Osteoblast (primary cell): ENCODE results near the gene MISP3. TPM values are rescaled to one million over a fixed set of nuclear protein-coding genes. Genes with fewer than 3 reads are reported as not detected.
"Not testable (repeated sequence)": the region's sequence is repeated elsewhere in the genome, so short reads cannot be mapped to it uniquely, and the experiment has no call there.

Experiments
- DNase-seq: peaks from one replicate; pipeline ENCODE4 v3.0.0; 2011; ENCODE audit warnings: low spot score, mixed read lengths; ENCODE audit not compliant: insufficient read length; ENCODE audit errors: missing footprints
- H2AFZ ChIP-seq: 2 replicates; pipeline ENCODE4 v1.6.0; 2011; ENCODE audit warnings: mild to moderate bottlenecking, low read length
- H3K27ac ChIP-seq: 2 replicates; pipeline ENCODE4 v1.5.1; 2011; ENCODE audit warnings: mild to moderate bottlenecking, low read depth, low read length, moderate library complexity
- H3K27me3 ChIP-seq: 2 replicates; pipeline ENCODE4 v1.6.0; 2012; ENCODE audit warnings: mild to moderate bottlenecking, control low read depth, inconsistent platforms, low read length, moderate library complexity; ENCODE audit not compliant: insufficient read depth
- H3K36me3 ChIP-seq: 2 replicates; pipeline ENCODE4 v1.5.1; 2011; ENCODE audit warnings: mild to moderate bottlenecking, low read length, control low read depth, moderate library complexity; ENCODE audit not compliant: insufficient read depth
- H3K4me1 ChIP-seq: 2 replicates; pipeline ENCODE4 v1.5.1; 2011; ENCODE audit warnings: mild to moderate bottlenecking, low read length, control low read depth, moderate library complexity; ENCODE audit not compliant: insufficient read depth
- H3K4me2 ChIP-seq: 2 replicates; pipeline ENCODE4 v1.6.0; 2011; ENCODE audit warnings: mild to moderate bottlenecking, low read length; ENCODE audit not compliant: insufficient read depth
- H3K4me3 ChIP-seq: fragments of 200-600 bp; sonication (generic); 3 replicates; pipeline ENCODE4 v1.5.1; 2012; ENCODE audit warnings: mild to moderate bottlenecking, low read length, inconsistent platforms; ENCODE audit not compliant: insufficient read depth
- H3K79me2 ChIP-seq: 2 replicates; pipeline ENCODE4 v1.6.0; 2012; ENCODE audit warnings: mild to moderate bottlenecking, low read length, control low read depth, inconsistent platforms; ENCODE audit not compliant: insufficient read depth
- H3K9me3 ChIP-seq: 2 replicates; pipeline ENCODE4 v1.5.1; 2011; ENCODE audit warnings: low read depth, low read length, control low read depth
- H4K20me1 ChIP-seq: 2 replicates; pipeline ENCODE4 v1.6.0; 2012; ENCODE audit warnings: mild to moderate bottlenecking, low read length, control low read depth; ENCODE audit not compliant: insufficient read depth
- total RNA-seq: library from RNA; depleted of rRNA; stranded (reverse); fragments of >200 nt; gene quantifications from 2 replicates; pipeline ENCODE4 v1.2.3, GENCODE V29; 2012
- TF ChIP-seq, protein P1 (sequence below): IDR thresholded peaks from 2 replicates; pipeline ENCODE4 v1.5.1; 2011; ENCODE audit warnings: mild to moderate bottlenecking, low read depth, low read length, moderate library complexity; ENCODE audit errors: extremely low read depth

MISP3 gene
- total RNA-seq, 1 donor = 1.1 TPM

DNA sequence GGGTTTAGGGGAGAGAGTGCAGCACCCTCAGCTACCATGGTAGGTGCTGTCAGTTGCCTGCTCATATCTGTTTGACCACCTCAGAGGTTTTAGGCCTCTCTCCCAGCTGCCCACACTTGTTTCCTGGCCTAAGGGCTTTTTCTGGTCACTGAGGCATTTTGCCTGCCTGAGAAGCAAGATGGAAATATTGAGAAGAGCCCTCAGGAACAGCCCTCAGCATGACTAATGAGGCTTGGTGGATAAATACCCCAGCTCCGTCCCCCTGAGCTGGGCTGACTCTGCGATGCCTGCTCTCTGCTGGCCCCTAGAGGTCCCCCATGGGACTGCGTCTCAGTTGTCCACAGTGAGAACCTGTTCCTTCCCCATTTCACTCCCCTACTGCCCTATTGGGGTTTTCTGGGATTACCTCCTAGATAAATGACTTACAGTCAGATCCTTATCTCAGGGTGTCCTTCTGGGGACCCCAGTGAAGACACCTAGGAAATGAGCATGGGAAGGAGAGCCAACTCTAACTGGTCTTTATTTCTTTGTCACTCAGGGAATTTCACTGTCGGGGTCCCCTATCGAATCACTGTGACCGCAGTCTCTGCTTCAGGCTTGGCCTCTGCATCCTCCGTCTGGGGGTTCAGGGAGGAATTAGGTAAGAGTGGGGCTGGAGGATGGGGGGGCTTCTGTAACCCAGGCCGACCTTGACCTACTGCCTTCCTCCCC, 24.0 kb upstream of the MISP3 start:
- H3K36me3 ChIP-seq = no peaks in the 10 kb centered on the region
- no peaks in the 10 kb centered on the region for H3K9me3 ChIP-seq
- no peak overlapping the region for H3K4me3 ChIP-seq
- TF ChIP-seq, protein P1, sequence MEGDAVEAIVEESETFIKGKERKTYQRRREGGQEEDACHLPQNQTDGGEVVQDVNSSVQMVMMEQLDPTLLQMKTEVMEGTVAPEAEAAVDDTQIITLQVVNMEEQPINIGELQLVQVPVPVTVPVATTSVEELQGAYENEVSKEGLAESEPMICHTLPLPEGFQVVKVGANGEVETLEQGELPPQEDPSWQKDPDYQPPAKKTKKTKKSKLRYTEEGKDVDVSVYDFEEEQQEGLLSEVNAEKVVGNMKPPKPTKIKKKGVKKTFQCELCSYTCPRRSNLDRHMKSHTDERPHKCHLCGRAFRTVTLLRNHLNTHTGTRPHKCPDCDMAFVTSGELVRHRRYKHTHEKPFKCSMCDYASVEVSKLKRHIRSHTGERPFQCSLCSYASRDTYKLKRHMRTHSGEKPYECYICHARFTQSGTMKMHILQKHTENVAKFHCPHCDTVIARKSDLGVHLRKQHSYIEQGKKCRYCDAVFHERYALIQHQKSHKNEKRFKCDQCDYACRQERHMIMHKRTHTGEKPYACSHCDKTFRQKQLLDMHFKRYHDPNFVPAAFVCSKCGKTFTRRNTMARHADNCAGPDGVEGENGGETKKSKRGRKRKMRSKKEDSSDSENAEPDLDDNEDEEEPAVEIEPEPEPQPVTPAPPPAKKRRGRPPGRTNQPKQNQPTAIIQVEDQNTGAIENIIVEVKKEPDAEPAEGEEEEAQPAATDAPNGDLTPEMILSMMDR = peak; percentile 93
- H3K4me2 ChIP-seq = no peak overlapping the region
- no peak overlapping the region for H3K27ac ChIP-seq
- no peaks in the 10 kb centered on the region for H3K4me1 ChIP-seq
- no peak overlapping the region for H2AFZ ChIP-seq
- H4K20me1 ChIP-seq = no peaks in the 10 kb centered on the region
- no peaks in the 10 kb centered on the region for H3K27me3 ChIP-seq
- DNase-seq = peak; percentile 93
- no peaks in the 10 kb centered on the region for H3K79me2 ChIP-seq

DNA sequence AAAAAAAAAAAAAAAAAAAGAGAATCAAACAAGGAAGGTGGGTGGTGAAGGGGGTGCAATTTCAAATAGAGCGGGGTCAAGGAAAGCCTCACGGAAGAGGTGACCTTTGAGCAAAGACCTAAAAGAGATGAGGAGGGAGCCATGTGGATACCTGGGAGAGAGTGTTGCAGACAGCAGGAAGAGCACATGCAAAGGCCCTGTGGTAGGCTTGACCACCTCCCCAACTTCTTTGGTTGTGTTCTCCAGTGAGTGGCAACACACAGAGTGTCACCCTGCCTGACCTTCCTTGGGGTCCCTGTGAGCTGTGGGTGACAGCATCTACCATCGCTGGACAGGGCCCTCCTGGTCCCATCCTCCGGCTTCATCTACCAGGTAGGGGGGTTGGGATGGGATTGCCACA, 22.1 kb upstream of the MISP3 start:
- Histone ChIP-seq H3K27me3 (no peaks in the 10 kb centered on the region), H3K36me3 (no peaks in the 10 kb centered on the region), H2AFZ (no peak overlapping the region), H3K4me2 (no peak overlapping the region), H4K20me1 (no peaks in the 10 kb centered on the region), H3K4me3 (no peak overlapping the region), H3K79me2 (no peaks in the 10 kb centered on the region), H3K4me1 (no peaks in the 10 kb centered on the region), H3K9me3 (no peaks in the 10 kb centered on the region), H3K27ac (no peak overlapping the region)
- no peak for DNase-seq
- TF ChIP-seq, protein P1 = no peak

DNA sequence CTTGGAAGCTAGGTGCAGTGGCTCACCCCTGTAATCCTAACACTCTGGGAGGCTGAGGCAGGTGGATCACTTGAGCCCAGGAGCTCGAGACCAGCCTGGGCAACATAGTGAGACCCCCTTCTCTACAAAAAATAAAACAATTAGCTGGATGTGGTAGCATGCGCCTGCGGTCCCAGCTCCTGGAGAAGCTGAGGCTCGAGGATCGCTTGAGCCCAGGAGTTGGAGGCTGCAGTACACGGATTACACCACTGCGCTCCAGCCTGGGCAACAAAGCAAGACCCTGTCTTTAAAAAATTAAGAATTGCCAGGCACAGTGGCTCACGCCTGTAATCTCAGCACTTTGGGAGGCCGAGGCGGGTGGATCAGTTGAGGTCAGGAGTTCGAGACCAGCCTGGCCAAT, 21.6 kb upstream of the MISP3 start:
- not testable (repeated sequence) for H3K27me3 ChIP-seq, DNase-seq, H3K36me3 ChIP-seq, H3K4me1 ChIP-seq, H3K9me3 ChIP-seq, H3K79me2 ChIP-seq, H3K27ac ChIP-seq, H3K4me3 ChIP-seq, H4K20me1 ChIP-seq, H3K4me2 ChIP-seq, H2AFZ ChIP-seq

DNA sequence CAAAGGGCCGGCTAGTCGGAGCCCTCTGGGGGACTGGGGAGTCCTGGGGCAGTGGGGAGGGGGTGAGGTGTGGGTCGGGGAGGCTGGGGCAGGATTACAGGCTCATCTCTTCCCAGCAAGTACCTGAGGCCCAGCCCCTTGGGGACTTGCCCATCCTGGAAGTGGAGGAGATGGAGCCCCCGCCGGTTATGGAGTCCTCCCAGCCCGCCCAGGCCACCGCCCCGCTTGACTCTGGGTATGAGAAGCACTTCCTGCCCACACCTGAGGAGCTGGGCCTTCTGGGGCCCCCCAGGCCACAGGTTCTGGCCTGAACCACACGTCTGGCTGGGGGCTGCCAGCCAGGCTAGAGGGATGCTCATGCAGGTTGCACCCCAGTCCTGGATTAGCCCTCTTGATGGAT, 20.6 kb upstream of the MISP3 start:
- no peaks in the 10 kb centered on the region for H3K9me3 ChIP-seq
- no peak overlapping the region for H3K27ac ChIP-seq
- TF ChIP-seq, protein P1 = no peak

More for the DNA sequence above, 20.6 kb upstream of the MISP3 start:
- Histone ChIP-seq H3K4me2 (no peak overlapping the region), H3K4me3 (no peak overlapping the region), H3K36me3 (no peaks in the 10 kb centered on the region), H3K27me3 (no peaks in the 10 kb centered on the region), H4K20me1 (no peaks in the 10 kb centered on the region), H3K4me1 (no peaks in the 10 kb centered on the region), H2AFZ (no peak overlapping the region), H3K79me2 (no peaks in the 10 kb centered on the region)
- DNase-seq = no peak
